H1 (cell line): ENCODE measurements around the gene AGAP3. TPM values are rescaled to one million over a fixed set of nuclear protein-coding genes. Genes with fewer than 3 reads are reported as not detected.

Experiments
- CTCF ChIA-PET: fragments of 300-600 bp; sonication (Branson Sonifier 250); formaldehyde crosslinking; loops from one replicate; lab custom pipeline; 2021; ENCODE audit not compliant: partially characterized antibody; lab: Charles Lee
- POLR2A ChIA-PET: fragments of 300-600 bp; sonication (Branson Sonifier 250); formaldehyde crosslinking; loops from one replicate; lab custom pipeline; 2021; ENCODE audit warnings: inconsistent platforms; ENCODE audit not compliant: partially characterized antibody; lab: Charles Lee
- DNase-seq, 2 experiments: peaks; one replicate each; pipeline versions ENCODE4 v3.0.0 to v3.0.0-alpha.2; 2010 to 2022; ENCODE audit warnings: low spot score in 2 of 2, low read depth in 1 of 2, mixed read lengths in 1 of 2
- FAIRE-seq: peaks from 2 replicates; lab custom pipeline; 2011; peaks lifted over from hg19 to GRCh38; lab: Jason Lieb, UNC
- H2AFZ ChIP-seq: 2 replicates; pipeline ENCODE4 v1.8.1; 2012; ENCODE audit warnings: low read length, inconsistent platforms
- H2AK5ac ChIP-seq: 2 replicates; pipeline ENCODE4 v1.6.1; 2013; ENCODE audit warnings: low read depth, low read length
- H2BK120ac ChIP-seq: replicated peaks from 2 replicates; pipeline ENCODE3; 2013; ENCODE audit warnings: low read depth, low read length, inconsistent platforms
- H2BK12ac ChIP-seq: 2 replicates; pipeline ENCODE4 v1.6.1; 2013; ENCODE audit warnings: low read depth, low read length
- H2BK15ac ChIP-seq: 2 replicates; pipeline ENCODE4 v1.6.1; 2013; ENCODE audit warnings: low read length
- H2BK20ac ChIP-seq: 2 replicates; pipeline ENCODE4 v1.6.1; 2013; ENCODE audit warnings: low read length
- H2BK5ac ChIP-seq: 2 replicates; pipeline ENCODE4 v1.6.1; 2013; ENCODE audit warnings: low read depth, low read length
- H3K14ac ChIP-seq: 2 replicates; pipeline ENCODE4 v1.6.1; 2013; ENCODE audit warnings: inconsistent platforms; ENCODE audit not compliant: insufficient read length
- H3K18ac ChIP-seq: 2 replicates; pipeline ENCODE4 v1.6.1; 2013; ENCODE audit warnings: low read length; ENCODE audit errors: extremely low read depth
- H3K23ac ChIP-seq: 2 replicates; pipeline ENCODE4 v1.6.1; 2013; ENCODE audit warnings: inconsistent platforms; ENCODE audit not compliant: insufficient read length
- H3K23me2 ChIP-seq: 2 replicates; pipeline ENCODE4 v1.6.1; 2013; ENCODE audit warnings: low read depth, low read length
- H3K27ac ChIP-seq: 2 replicates; pipeline ENCODE4 v1.6.1; 2011; ENCODE audit warnings: low read depth, low read length, inconsistent platforms
- H3K27me3 ChIP-seq, 4 experiments: replicated peaks in 1 of 4; 1 replicate in 1 of 4; 2 replicates in 3 of 4; pipeline versions ENCODE4 v1.6.1 to v1.8.1; 2011 to 2013; ENCODE audit warnings: low read length in 3 of 4, mild to moderate bottlenecking in 3 of 4, inconsistent platforms in 2 of 4, mixed read lengths in 2 of 4, moderate library complexity in 1 of 4; ENCODE audit not compliant: control insufficient read depth in 3 of 4, insufficient read depth in 3 of 4; ENCODE audit errors: extremely low read depth in 1 of 4
- H3K36me3 ChIP-seq, 4 experiments: 2 replicates each; pipeline versions ENCODE4 v1.6.1 to v1.8.1; 2011 to 2013; ENCODE audit warnings: mild to moderate bottlenecking in 4 of 4, low read length in 3 of 4, moderate library complexity in 2 of 4, control low read depth in 1 of 4, inconsistent platforms in 1 of 4; ENCODE audit not compliant: insufficient read depth in 4 of 4, control insufficient read depth in 2 of 4
- H3K4ac ChIP-seq: replicated peaks from 2 replicates; pipeline ENCODE3; 2013; ENCODE audit warnings: low read length, low read depth, mixed read lengths, inconsistent platforms; ENCODE audit not compliant: insufficient read length
- H3K4me1 ChIP-seq, 4 experiments: replicated peaks in 1 of 4; 1 replicate in 1 of 4; 2 replicates in 3 of 4; pipeline versions ENCODE4 v1.6.1 to v1.8.1; 2011 to 2013; ENCODE audit warnings: low read length in 3 of 4, inconsistent platforms in 2 of 4, mixed read lengths in 1 of 4; ENCODE audit not compliant: insufficient read depth in 4 of 4, control insufficient read depth in 3 of 4
- H3K4me2 ChIP-seq, 2 experiments: 2 replicates each; pipeline versions ENCODE4 v1.6.1 to v1.8.1; 2011 to 2013; ENCODE audit warnings: low read depth in 2 of 2, low read length in 2 of 2, control low read depth in 1 of 2, inconsistent platforms in 1 of 2, mild to moderate bottlenecking in 1 of 2; ENCODE audit not compliant: insufficient read depth in 1 of 2
- H3K4me3 ChIP-seq, 4 experiments: fragments of 200-600, 300-600 bp in 1 of 4; sonication (generic), shearing (Covaris generic), sonication (Bioruptor Twin) in 1 of 4; 2 replicates each; pipeline versions ENCODE4 v1.5.1 to v1.8.1; 2011 to 2016; ENCODE audit warnings: low read length in 4 of 4, low read depth in 3 of 4, control low read depth in 2 of 4, inconsistent platforms in 2 of 4, mild to moderate bottlenecking in 2 of 4, mixed read lengths in 1 of 4, moderate library complexity in 1 of 4; ENCODE audit not compliant: insufficient read depth in 2 of 4; ENCODE audit errors: extremely low read depth in 1 of 4
- H3K56ac ChIP-seq: replicated peaks from 2 replicates; pipeline ENCODE3; 2013; ENCODE audit warnings: low read depth, mild to moderate bottlenecking, mixed read lengths, low read length, inconsistent platforms; ENCODE audit not compliant: insufficient read length
- H3K79me1 ChIP-seq: 2 replicates; pipeline ENCODE4 v1.6.1; 2013; ENCODE audit warnings: low read depth, low read length, control low read depth
- H3K79me2 ChIP-seq, 2 experiments: 2 replicates each; pipeline versions ENCODE4 v1.6.1 to v1.8.1; 2012 to 2013; ENCODE audit warnings: low read length in 2 of 2, mild to moderate bottlenecking in 2 of 2, inconsistent platforms in 1 of 2; ENCODE audit not compliant: insufficient read depth in 2 of 2, control insufficient read depth in 1 of 2
- H3K9ac ChIP-seq, 4 experiments: replicated peaks in 1 of 4; 1 replicate in 1 of 4; 2 replicates in 3 of 4; pipeline versions ENCODE4 v1.6.1 to v1.8.1; 2011 to 2013; ENCODE audit warnings: low read depth in 3 of 4, low read length in 3 of 4, control low read depth in 2 of 4, mild to moderate bottlenecking in 2 of 4, moderate library complexity in 2 of 4, inconsistent platforms in 1 of 4; ENCODE audit errors: extremely low read depth in 1 of 4
- H3K9me3 ChIP-seq, 2 experiments: 2 replicates each; pipeline versions ENCODE4 v1.6.1 to v1.8.1; 2012 to 2013; ENCODE audit warnings: mild to moderate bottlenecking in 2 of 2, moderate library complexity in 2 of 2, control low read depth in 1 of 2, inconsistent platforms in 1 of 2, low read depth in 1 of 2, low read length in 1 of 2, mixed read lengths in 1 of 2; ENCODE audit not compliant: insufficient read depth in 2 of 2
- H4K20me1 ChIP-seq, 2 experiments: replicated peaks in 1 of 2; 2 replicates each; pipeline versions ENCODE3 to v1.8.1; 2011 to 2013; ENCODE audit warnings: inconsistent platforms in 2 of 2, low read length in 2 of 2, mild to moderate bottlenecking in 1 of 2; ENCODE audit not compliant: insufficient read depth in 2 of 2, control insufficient read depth in 1 of 2
- H4K5ac ChIP-seq: 2 replicates; pipeline ENCODE4 v1.6.1; 2013; ENCODE audit warnings: low read length, low read depth, mixed read lengths, inconsistent platforms; ENCODE audit not compliant: insufficient read length
- H4K8ac ChIP-seq: 2 replicates; pipeline ENCODE4 v1.8.0; 2013; ENCODE audit warnings: mild to moderate bottlenecking, moderate library complexity, low read length, inconsistent platforms; ENCODE audit not compliant: insufficient read depth; ENCODE audit errors: extremely low read depth
- H4K91ac ChIP-seq: replicated peaks from 2 replicates; pipeline ENCODE3; 2013; ENCODE audit warnings: low read length, mixed read lengths, inconsistent platforms; ENCODE audit not compliant: insufficient read length
- BACH1 ChIP-seq: IDR thresholded peaks from 2 replicates; pipeline ENCODE4 v1.6.1; 2012; ENCODE audit warnings: low read length, improper control_type of control experiment
- JUND ChIP-seq: IDR thresholded peaks from 2 replicates; pipeline ENCODE4 v1.6.1; 2011; ENCODE audit warnings: mild to moderate bottlenecking, improper control_type of control experiment, low read length
- RXRA ChIP-seq: IDR thresholded peaks from 2 replicates; pipeline ENCODE4 v1.6.1; 2011; ENCODE audit warnings: low read depth, mild to moderate bottlenecking, low read length, moderate library complexity; ENCODE audit not compliant: insufficient read depth
- TBP ChIP-seq: IDR thresholded peaks from 2 replicates; pipeline ENCODE4 v1.6.1; 2011; ENCODE audit warnings: low read depth, low read length, improper control_type of control experiment
- WGBS, 2 experiments: shearing (Covaris generic) in 1 of 2; methylation state at CpG; one replicate each; pipeline versions ENCODE4 v1.1.6 to v1.1.7; 2013 to 2015; ENCODE audit warnings: low lambda C conversion rate in 2 of 2, mixed read lengths in 2 of 2, inconsistent platforms in 1 of 2, low coverage in 1 of 2, missing lambda C conversion rate in 1 of 2; ENCODE audit not compliant: insufficient replicate concordance in 2 of 2, insufficient coverage in 1 of 2, insufficient read length in 1 of 2; ENCODE audit errors: extremely low coverage in 1 of 2, missing lambda C conversion rate in 1 of 2; 5-methylcytosine and 5-hydroxymethylcytosine counted together
- polyA plus RNA-seq, 7 experiments: library from polyadenylated mRNA; depleted of rRNA in 3 of 7; stranded (reverse) in 5 of 7; unstranded in 2 of 7; fragments of >200 nt in 5 of 7; fragments of 200-250 nt in 2 of 7; gene quantifications; 1 replicate in 5 of 7; 2 replicates in 1 of 7; 4 replicates in 1 of 7; pipeline versions ENCODE4 v1.2.1 to v1.2.3, GENCODE V29; 2011 to 2013; ENCODE audit warnings: missing spikeins in 2 of 7, mixed read lengths in 2 of 7
- total RNA-seq: library from RNA; stranded (reverse); fragmentation: NEBNext Ultra II Directional; extraction: Animal tissue kit (Norgen Biotek cat#: 25700); gene quantifications from 2 replicates; pipeline ENCODE4 v1.2.1, GENCODE V29; 2021

Gene AGAP3
- total and polyA plus RNA-seq, 2 of the 8 experiments (the other 6 are each of a cell fraction or from before 2014, with no cell fraction given), result 66.4 to 120 TPM

- Histone ChIP-seq H3K18ac (no peak overlapping the region), H2BK5ac (no peak overlapping the region), H3K56ac (no peak overlapping the region), H4K5ac (no peak overlapping the region), H4K8ac (no peak overlapping the region), H4K91ac (no peak overlapping the region), H3K23me2 (no peaks in the 10 kb centered on the region; the same call in 1 of the 2 replicates), H3K27me3 (0 out of 7 replicates have a peak, but pooled peaks cover 0 to 3% (median 0%) of the 10 kb centered on the region in 4 experiments), H3K4me1 (peaks cover 0 to 8% (median 2%) of the 10 kb centered on the region in 4 experiments; a peak in 3 of 7 replicates), H2AK5ac (no peak overlapping the region), H2BK12ac (no peak overlapping the region), H2AFZ (no peak overlapping the region), H2BK20ac (no peak overlapping the region), H3K4ac (no peak overlapping the region), H2BK120ac (no peak overlapping the region), H3K4me3 (no peak overlapping the region), H3K14ac (no peak overlapping the region), H3K79me2 (peaks cover 11 to 85% of the 10 kb centered on the region in 2 experiments; a peak in 3 of 4 replicates), H3K23ac (no peak overlapping the region), H3K36me3 (no peaks in the 10 kb centered on the region), H3K9ac (no peak overlapping the region), H3K4me2 (no peak overlapping the region), H4K20me1 (peaks cover 34 to 50% of the 10 kb centered on the region in 2 experiments), H3K27ac (no peak overlapping the region), H2BK15ac (no peak overlapping the region), H3K9me3 (no peaks in the 10 kb centered on the region), H3K79me1 (peaks cover 24% of the 10 kb centered on the region)
- no peak for DNase-seq
- FAIRE-seq, result no peak
- CTCF ChIA-PET, result interaction anchor here (0.7 to 15.1 kb wide), 11 partner anchors 10 to 197 kb away, joined by 3 to 448 read pairs (median 5); no protein-coding TSS in a partner anchor
- WGBS, 2 experiments, result 92% methylated on average over 9 of the region's 10 CpGs; no CpG with 5 or more reads in 1 of the 2 experiments
- POLR2A ChIA-PET, result interaction anchor here (0.6 to 1.0 kb wide), 3 partner anchors 9 to 149 kb away, joined by 3 to 4 read pairs (median 4); no protein-coding TSS in a partner anchor
- no peak for TF ChIP-seq RXRA
- TF ChIP-seq JUND, result no peak
- TF ChIP-seq TBP, result no peak
- no peak for TF ChIP-seq BACH1
Measured at GRCh38 chr7:151095123-151095797, 9.0 kb downstream of the AGAP3 start.
